SHP77 (cell line): ENCODE results near the gene SYT7.

Experiments
- DNase-seq, 2 experiments: peaks; one replicate each; lab custom pipeline; 2025; lab: John Stamatoyannopoulos, UW

SYT7 gene

GRCh38 chr11:61609000-61609979 is 28.4 kb upstream of the SYT7 start:
- DNase-seq = no peak

DNA sequence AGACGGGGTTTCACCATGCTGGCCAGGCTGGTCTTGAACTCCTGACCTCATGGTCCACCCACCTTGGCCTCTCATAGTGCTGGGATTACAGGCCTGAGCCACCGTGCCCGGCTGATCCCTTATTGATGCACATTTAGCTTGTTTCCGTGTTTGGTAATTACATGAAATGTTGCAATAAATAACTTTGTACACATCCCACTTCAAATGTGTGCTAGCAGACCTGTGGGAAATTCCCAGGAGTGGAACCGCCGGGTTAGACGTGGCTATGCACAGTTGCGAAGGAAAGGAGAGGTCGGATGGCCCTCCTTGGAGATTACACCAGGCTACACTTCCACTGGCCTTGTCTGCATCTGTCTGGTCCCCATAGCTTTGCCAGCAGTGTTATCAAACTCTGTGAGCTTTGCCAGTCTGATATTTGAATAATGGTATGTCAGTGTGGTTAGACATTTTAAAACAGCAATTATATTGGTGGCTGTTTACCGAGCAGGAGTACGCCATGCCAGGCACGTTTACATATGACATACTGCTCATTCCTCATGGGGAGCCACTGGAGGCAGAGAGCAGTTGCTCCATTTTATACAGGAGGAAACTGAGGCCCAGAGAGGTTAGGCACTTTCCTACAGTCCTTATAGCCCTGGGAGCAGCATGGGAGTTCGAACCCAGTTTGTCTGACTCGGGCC is 27.2 kb upstream of the SYT7 start:
- DNase-seq = no peak

- DNase-seq = no peak
These were observed 26.6 kb upstream of the SYT7 start for GRCh38 chr11:61607426-61607825.

GRCh38 chr11:61603667-61604066 is 22.8 kb upstream of the SYT7 start:
- DNase-seq = no peak

GRCh38 chr11:61602775-61603569 is 22.1 kb upstream of the SYT7 start:
- DNase-seq = peak; percentile 36 to 68

DNA sequence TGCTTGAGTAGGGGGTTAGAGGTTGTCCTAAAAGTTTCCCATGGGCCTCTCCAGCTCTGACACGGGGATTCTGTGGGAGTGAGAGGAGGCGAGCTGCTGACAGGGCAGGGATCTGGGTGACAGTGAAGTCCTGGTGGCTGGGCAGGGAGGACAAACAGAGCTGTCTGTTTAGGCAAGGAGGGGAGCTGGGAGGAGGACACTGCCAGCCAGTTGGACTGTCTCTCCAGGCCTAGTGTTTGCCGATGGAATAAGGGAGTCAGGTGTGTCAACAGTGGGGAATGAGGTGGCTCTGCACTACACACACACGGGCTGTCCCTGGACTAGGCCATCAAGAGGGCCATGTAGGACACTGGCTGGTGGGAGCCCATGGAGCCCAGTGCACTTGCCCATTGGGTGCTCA is 20.6 kb upstream of the SYT7 start:
- DNase-seq = peak; percentile 85 to 89

DNA sequence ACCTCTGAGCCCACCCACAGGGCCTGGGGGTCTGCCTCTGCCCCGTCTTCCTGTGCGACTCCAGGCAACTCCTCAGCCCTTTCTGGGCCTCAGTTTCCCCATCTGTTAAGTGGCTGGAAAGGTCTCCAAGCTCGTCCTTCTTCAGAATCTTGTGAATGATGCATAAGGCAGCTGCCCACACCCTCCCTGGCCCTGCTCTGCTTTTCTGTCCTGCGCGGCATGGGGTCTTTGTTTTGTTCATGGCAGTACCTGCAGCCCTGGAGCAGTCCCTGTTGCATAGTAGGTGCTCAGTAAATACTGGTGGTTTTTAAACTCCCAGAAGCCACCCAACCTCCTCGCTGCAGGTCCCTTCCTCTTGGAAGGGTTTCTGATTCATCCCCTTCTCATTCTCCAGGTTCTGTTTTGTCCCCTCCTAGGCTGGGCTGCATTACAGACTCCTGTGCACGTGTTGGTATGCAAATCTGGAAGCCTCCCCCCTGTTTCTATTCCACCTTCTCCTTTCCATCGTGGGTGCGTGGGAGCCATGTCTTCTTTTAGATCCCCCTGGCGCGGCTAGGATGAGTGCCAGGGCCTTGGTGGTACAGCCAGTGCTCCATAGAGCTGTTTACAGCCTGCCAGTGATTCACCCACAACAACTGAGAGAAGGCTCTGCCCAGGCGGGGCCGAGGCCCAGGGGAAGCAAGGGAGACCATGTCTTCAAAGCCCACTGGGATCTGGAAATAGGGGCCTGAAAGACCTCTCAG is 19.3 kb upstream of the SYT7 start:
- DNase-seq = no peak

- peak in 1 of 2 experiments; percentile 57 for DNase-seq
These were observed 18.3 kb upstream of the SYT7 start for GRCh38 chr11:61598886-61599868.

DNA sequence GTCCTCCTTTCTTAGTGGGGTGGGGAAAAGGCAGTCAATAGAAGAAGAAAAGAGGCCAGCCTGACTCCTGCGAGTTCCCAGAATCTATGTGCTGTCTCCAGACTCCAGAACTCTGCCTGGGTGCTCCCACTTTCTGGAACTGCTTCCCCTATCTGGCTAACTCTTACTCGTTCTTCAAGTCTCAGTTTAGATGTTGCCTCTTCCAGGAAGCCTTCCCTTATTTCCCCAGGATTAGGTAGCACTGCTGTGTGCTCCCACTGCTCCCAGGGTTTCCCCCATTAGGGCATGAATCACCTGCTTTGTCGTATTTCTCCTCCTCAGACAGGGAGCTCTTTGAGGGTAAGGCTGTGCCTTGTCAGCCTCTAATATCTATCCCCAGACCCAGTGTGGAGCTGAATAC is 17.5 kb upstream of the SYT7 start:
- DNase-seq = no peak

GRCh38 chr11:61596990-61597389 is 16.1 kb upstream of the SYT7 start:
- no peak for DNase-seq

- no peak for DNase-seq
These were observed 15.7 kb upstream of the SYT7 start for GRCh38 chr11:61596542-61596941.

DNA sequence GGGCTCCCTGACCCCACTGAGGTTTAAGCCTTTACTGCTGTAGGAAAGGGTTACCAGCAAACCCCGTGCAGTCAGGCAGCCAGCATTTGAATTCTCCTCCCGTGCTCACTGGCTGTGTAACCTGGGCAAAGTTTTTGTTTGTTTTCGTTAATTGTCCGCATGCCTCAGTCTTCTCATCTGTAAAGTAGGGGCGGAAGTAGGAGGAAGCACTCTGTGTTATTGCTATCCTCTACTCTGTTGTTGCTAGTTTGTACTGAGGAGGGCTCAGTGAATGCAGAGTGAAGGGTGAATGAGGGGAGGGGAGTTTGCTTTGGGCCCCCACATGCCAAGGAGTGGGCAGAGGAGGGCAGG is 14.0 kb upstream of the SYT7 start:
- DNase-seq = no peak

- no peak for DNase-seq
These were observed 12.3 kb upstream of the SYT7 start for GRCh38 chr11:61593151-61593550.

GRCh38 chr11:61592176-61592575 is 11.3 kb upstream of the SYT7 start:
- no peak for DNase-seq

GRCh38 chr11:61589961-61590360 is 9.1 kb upstream of the SYT7 start:
- no peak for DNase-seq

DNA sequence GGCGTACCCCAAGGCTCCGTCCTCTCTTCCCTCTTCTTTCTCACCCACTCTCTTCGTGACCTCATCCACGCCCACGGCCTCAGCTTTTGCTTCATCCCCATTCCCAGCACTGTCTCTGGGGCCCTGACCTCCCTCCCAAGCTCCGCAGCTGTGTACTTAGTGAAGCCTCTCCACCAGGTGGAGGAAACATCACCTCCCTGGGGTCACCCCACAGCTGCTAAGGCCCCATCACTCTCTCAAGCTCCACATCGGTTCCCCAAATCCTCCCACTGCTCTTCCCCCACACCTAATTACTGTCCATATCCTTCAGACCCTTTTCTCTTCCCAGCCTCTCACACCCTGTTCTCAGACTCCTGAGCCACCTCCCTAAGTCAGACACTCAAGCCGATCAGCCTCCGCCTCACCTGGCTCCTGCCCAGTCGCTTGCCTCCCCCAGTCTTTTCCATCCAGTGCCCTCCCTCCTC is 7.9 kb upstream of the SYT7 start:
- DNase-seq = no peak

GRCh38 chr11:61587951-61588727 is 7.3 kb upstream of the SYT7 start:
- peak; percentile 47 to 64 for DNase-seq

DNA sequence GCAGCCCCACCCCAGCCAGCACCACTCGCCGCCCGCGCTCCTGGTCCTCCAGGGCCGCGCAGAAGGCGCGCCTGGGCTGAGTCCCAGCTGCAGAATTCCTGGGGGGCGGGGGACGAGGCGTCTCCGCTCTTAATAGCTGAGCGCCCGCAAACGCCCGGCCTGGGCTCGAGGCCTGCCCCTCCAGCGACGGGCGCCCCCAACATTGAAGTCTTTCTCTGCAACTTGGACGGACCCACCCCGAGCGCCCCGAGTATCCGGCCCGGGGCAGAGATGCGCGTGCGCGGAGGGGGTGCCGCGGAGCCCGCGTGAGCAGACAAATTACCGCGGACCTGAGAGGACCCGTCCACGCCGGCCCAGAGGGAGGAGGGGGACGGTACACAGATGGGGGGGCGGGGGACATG is 6.7 kb upstream of the SYT7 start:
- no peak for DNase-seq

GRCh38 chr11:61586792-61587430 is 6.0 kb upstream of the SYT7 start:
- DNase-seq = no peak
